ENCODE data around the gene CDH13.

GRCh38 chr16:83723244-83723643 lies 1096.5 kb downstream of the CDH13 start:
- TF ChIP-seq CTCF (IDR thresholded peaks at IDR 0.05) (no peak), POLR2A (IDR thresholded peaks at IDR 0.05) (no peak)

Data from thyroid gland (tissue), 4 donors.